Heart left ventricle (tissue), 16 donors: ENCODE data around the gene ADCY10. TPM values are rescaled to one million over a fixed set of nuclear protein-coding genes. Genes with fewer than 3 reads are reported as not detected.

Experiments used
- ATAC-seq, 4 donors: fragments of 200-7000 bp; cut with Tn5 transposase; one replicate each; pipeline ENCODE4 v1.9.1; 2020 to 2022; ENCODE audit warnings: moderate library complexity in 4 of 4, mild to moderate bottlenecking in 3 of 4, moderate number of reproducible peaks in 1 of 4
- DNase-seq, 5 donors: peaks; one replicate each; pipeline ENCODE4 v3.0.0-alpha.2; 2020
- H3K27ac ChIP-seq, 12 donors: fragments of 200-600 bp; sonication (generic) in 4 of 12; one replicate each; pipeline versions ENCODE4 v1.5.0 to v1.8.0; 2016 to 2022; ENCODE audit warnings: mild to moderate bottlenecking in 2 of 12
- H3K27me3 ChIP-seq, 9 donors: fragments of 200-600 bp; sonication (generic) in 2 of 9; one replicate each; pipeline versions ENCODE4 v1.5.1 to v1.8.0; 2016 to 2022; ENCODE audit warnings: mild to moderate bottlenecking in 3 of 9
- H3K36me3 ChIP-seq, 9 donors: fragments of 200-600 bp; sonication (generic) in 2 of 9; one replicate each; pipeline versions ENCODE4 v1.5.0 to v1.8.0; 2018 to 2022; ENCODE audit warnings: mild to moderate bottlenecking in 2 of 9
- H3K4me1 ChIP-seq, 12 donors: fragments of 200-600 bp; sonication (generic) in 4 of 12; one replicate each; pipeline versions ENCODE4 v1.5.0 to v1.8.0; 2016 to 2022; ENCODE audit warnings: mild to moderate bottlenecking in 3 of 12
- H3K4me3 ChIP-seq, 12 donors: fragments of 200-600 bp; sonication (generic) in 4 of 12; one replicate each; pipeline versions ENCODE4 v1.5.0 to v1.8.0; 2017 to 2022; ENCODE audit warnings: mild to moderate bottlenecking in 9 of 12, moderate library complexity in 4 of 12
- H3K9me3 ChIP-seq, 12 donors: fragments of 200-600 bp; sonication (generic) in 4 of 12; one replicate each; pipeline versions ENCODE4 v1.5.0 to v1.8.0; 2016 to 2022; ENCODE audit warnings: mild to moderate bottlenecking in 1 of 12
- POLR2A ChIP-seq, 2 donors: fragments of 450-650 bp; IDR thresholded peaks; one replicate each; pipeline ENCODE4 v1.6.1; 2017; ENCODE audit warnings: antibody characterized with exemption in 2 of 2, mild to moderate bottlenecking in 2 of 2, moderate library complexity in 2 of 2
- WGBS, 4 donors: extraction: QIAGEN DNeasy Blood & Tissue Kit in 2 of 4; methylation state at CpG; one replicate each; pipeline versions ENCODE4 v1.1.5 to v1.1.7; 2013 to 2018; 5-methylcytosine and 5-hydroxymethylcytosine counted together
- intact Hi-C, 10 donors: fragments of 100-400 bp; cut with DNase I; formaldehyde crosslinking; loops; one replicate each; pipeline versions ENCODE4 v1.11.1 to v1.14.2; 2022
- polyA plus RNA-seq, 2 donors: library from polyadenylated mRNA; stranded (reverse); fragments of 200-250 nt; gene quantifications; one replicate each; pipeline ENCODE4 v1.2.3, GENCODE V29; 2013
- total RNA-seq, 9 donors: library from RNA; depleted of rRNA in 2 of 9; stranded (reverse); fragments of >200 nt in 2 of 9; fragmentation: NEBNext Ultra II Directional in 3 of 9; extraction: Animal tissue kit (Norgen Biotek cat#: 25700) in 3 of 9; gene quantifications; one replicate each; pipeline versions ENCODE4 v1.1.0 to v1.2.4, GENCODE V29; 2016 to 2023
- TF ChIP-seq, protein P1 (sequence below), 12 donors: fragments of 200-600 bp; sonication (generic) in 4 of 12; IDR thresholded peaks; one replicate each; pipeline versions ENCODE4 v1.5.0 to v1.8.0; 2018 to 2022; ENCODE audit warnings: antibody characterized with exemption in 12 of 12, mild to moderate bottlenecking in 5 of 12
- donor health status: ischemic (EF 13 %, LVEDD 7.1; RV severe dilation, severe dysfunction).
- donor health status: healthy with polysubstance abuse.
- donor health status: DM: no; HTN: yes; CAD: no.
- donor health status: DM: no; HTN: no; CAD: no.
- donor health status: ischemic (EF 25% LVEDD 6.9; RV normal size, moderate dysfunction).
- donor health status: ischemic (EF 25% LVEDD 5.7; RV mildly dilated, moderate dysfunction).
- donor health status: healthy.
- donor health status: DM: yes; HTN: yes; CAD: no.
- donor health status: ischemic (EF 35%, LVEDD 5.7; RV mildly dilated, moderate dysfunction).
- donor health status: nonischemic (EF 11% LVEDD 7.7; RV severe dilation, severe dysfunction).
- donor health status: DM: yes; HTN: yes; CAD: no.
- donor health status: PGD.
- donor health status: ischemic (EF 29% LVEDD 5.4; RV normal size, mild dysfunction).
- donor health status: nonischemic (EF 23%, LVEDD 6.1; RV moderate dilation, normal function).

Gene ADCY10
- total and polyA plus RNA-seq, 11 donors: 0.07 to 0.83 (median 0.32) TPM; not detected in 1

GRCh38 chr1:167928457-167928852 is 14.5 kb upstream of the ADCY10 start:
- no peak for DNase-seq
- H3K9me3 ChIP-seq: no peaks in the 10 kb centered on the region
- no peak overlapping the region for H3K27ac ChIP-seq
- no peaks in the 10 kb centered on the region for H3K27me3 ChIP-seq
- 67 to 74% (median 71%) methylated on average over 2 of the region's 2 CpGs for WGBS, 4 donors
- ATAC-seq: no peak
- intact Hi-C loops: no loop called here
- H3K4me3 ChIP-seq: no peak overlapping the region
- no peak for TF ChIP-seq POLR2A (IDR thresholded peaks at IDR 0.05)
- TF ChIP-seq, protein P1, sequence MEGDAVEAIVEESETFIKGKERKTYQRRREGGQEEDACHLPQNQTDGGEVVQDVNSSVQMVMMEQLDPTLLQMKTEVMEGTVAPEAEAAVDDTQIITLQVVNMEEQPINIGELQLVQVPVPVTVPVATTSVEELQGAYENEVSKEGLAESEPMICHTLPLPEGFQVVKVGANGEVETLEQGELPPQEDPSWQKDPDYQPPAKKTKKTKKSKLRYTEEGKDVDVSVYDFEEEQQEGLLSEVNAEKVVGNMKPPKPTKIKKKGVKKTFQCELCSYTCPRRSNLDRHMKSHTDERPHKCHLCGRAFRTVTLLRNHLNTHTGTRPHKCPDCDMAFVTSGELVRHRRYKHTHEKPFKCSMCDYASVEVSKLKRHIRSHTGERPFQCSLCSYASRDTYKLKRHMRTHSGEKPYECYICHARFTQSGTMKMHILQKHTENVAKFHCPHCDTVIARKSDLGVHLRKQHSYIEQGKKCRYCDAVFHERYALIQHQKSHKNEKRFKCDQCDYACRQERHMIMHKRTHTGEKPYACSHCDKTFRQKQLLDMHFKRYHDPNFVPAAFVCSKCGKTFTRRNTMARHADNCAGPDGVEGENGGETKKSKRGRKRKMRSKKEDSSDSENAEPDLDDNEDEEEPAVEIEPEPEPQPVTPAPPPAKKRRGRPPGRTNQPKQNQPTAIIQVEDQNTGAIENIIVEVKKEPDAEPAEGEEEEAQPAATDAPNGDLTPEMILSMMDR (IDR thresholded peaks at IDR 0.05): no peak
- H3K4me1 ChIP-seq: peaks cover 0 to 51% (median 15%) of the 10 kb centered on the region in 12 donors
- H3K36me3 ChIP-seq: peaks cover 0 to 9% (median 1%) of the 10 kb centered on the region in 9 donors

DNA sequence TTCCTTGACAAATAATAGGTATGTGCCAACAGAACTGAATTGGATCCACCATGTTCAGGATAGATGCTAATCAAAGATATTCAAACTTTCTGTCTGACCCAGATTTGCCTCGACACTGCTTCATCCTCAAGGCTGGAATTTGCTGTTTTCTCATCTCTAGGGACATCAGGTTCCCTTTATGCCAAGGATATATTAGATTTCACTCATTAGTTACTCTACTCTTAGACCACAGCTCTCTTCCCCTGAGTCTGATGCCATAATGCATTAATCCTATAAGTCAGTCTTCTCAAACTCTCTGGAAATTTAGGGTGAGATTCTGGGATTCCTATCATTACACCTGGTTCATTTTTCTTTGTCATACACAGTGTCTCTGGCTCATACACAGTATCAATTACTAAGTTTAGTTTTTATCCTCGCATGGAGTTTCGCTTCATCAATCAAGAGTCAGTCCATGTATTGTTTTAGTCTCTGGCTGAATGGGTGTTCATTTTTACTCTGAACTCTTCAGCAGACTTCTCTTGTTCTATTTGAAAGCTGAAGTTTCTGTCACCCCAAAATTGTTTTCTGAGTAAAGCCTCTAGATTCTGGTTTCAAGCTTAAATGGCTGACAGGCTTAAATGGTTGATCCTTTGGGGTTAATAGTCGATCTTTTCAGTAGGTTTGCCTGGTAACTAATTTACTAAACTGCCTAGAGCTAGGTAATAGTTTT is 13.3 kb upstream of the ADCY10 start:
- 79 to 84% (median 81%) methylated on average over 4 of the region's 4 CpGs for WGBS, 4 donors
- DNase-seq (no peak), ATAC-seq (no peak)
- Histone ChIP-seq H3K9me3 (no peaks in the 10 kb centered on the region), H3K27ac (no peak overlapping the region), H3K4me1 (peaks cover 0 to 53% (median 14%) of the 10 kb centered on the region in 12 donors), H3K27me3 (no peaks in the 10 kb centered on the region), H3K4me3 (no peak overlapping the region), H3K36me3 (peaks cover 0 to 16% (median 4%) of the 10 kb centered on the region in 9 donors)
- TF ChIP-seq POLR2A (IDR thresholded peaks at IDR 0.05): no peak
- TF ChIP-seq, protein P1 (IDR thresholded peaks at IDR 0.05): no peak
- intact Hi-C loops: no loop called here

DNA sequence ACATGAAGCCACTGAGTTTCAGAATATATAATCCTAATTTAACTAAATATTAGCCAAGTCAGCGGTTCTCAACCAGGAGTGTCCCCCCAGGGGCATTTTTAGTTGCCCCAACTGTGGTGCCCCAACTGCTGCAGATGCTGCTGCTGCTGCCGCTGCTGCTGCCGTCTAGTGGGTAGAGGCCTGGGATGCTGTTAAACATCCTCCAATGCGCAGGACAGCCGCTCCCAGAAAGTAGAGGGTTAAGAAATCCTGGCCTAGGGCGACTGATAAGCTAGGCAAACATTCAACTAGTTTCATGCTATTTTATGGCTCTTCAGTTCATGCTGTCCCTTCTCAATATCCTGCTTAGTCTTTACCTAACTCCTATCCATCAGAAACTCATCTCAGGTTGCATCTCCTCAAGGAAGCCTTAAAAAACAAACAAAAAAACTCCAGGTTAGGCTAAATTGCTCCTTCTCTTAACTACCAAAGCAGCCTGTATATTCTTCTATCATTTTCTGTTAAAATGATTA is 12.6 kb upstream of the ADCY10 start:
- 70 to 76% (median 74%) methylated on average over 6 of the region's 6 CpGs for WGBS, 4 donors
- intact Hi-C loops: no loop called here

More for the DNA sequence above, 12.6 kb upstream of the ADCY10 start:
- H3K36me3 ChIP-seq: peaks cover 0 to 16% (median 4%) of the 10 kb centered on the region in 9 donors
- H3K27me3 ChIP-seq: no peaks in the 10 kb centered on the region
- ATAC-seq (no peak), DNase-seq (no peak)
- no peaks in the 10 kb centered on the region for H3K9me3 ChIP-seq
- H3K4me3 ChIP-seq: no peak overlapping the region
- H3K27ac ChIP-seq: no peak overlapping the region
- peaks cover 0 to 52% (median 16%) of the 10 kb centered on the region in 12 donors for H3K4me1 ChIP-seq
- no peak for TF ChIP-seq POLR2A (IDR thresholded peaks at IDR 0.05)
- TF ChIP-seq, protein P1 (IDR thresholded peaks at IDR 0.05): no peak
